Measurements from ENCODE around the gene RBBP9. TPM values are rescaled to one million over a fixed set of nuclear protein-coding genes. Genes with fewer than 3 reads are reported as not detected.

RBBP9 gene
- polyA plus RNA-seq, 1 experiment, result 8.5 TPM

DNA sequence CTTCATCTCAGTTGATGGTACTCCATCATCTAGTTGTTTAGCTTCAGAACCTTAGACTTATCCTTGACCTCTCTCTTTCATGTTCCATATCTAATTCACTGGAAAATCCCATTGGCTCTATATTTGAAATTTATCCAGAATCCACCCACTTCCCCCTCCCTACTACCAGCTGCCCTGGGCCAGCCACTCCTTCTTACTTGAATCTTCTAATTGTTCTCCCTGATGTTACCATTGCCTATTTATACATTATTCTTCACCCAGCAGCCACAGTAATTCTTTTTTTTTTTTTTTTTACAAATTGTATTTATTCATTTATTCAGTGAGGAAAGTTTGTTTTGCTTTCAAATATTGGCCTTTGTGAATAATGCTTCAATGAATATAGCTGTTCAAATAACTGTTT, 18.9 kb upstream of the RBBP9 start:
- no peaks in the 10 kb centered on the region for H3K27me3 ChIP-seq (ENCODE audit: control insufficient read depth, insufficient read depth, low read length)
- CTCF ChIA-PET, result no interaction called here

DNA sequence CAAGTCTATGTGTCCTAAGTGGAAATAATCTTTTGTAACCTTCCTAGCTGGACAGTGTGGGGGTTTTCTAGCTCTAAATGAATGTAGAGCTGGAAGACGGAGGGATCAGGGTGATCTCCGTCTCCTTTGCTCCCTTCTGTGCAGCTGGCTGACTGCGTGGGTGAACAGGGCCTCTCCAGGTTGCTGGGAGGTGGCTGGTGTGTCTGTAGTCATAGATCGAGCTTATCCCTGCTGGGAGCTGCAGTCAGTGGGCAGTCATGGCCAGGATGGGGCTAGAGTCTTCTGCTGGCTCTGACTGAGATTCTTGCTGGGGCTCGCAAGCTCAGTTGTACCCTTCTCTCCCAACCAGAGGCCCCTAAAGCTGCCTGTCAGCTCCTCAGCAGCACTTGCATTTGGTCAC, 17.1 kb upstream of the RBBP9 start:
- peaks cover 3% of the 10 kb centered on the region; the same call in 1 of the 2 replicates for H3K36me3 ChIP-seq (ENCODE audit: control insufficient read depth, insufficient read depth, low read length)
- TF ChIP-seq, protein P1, sequence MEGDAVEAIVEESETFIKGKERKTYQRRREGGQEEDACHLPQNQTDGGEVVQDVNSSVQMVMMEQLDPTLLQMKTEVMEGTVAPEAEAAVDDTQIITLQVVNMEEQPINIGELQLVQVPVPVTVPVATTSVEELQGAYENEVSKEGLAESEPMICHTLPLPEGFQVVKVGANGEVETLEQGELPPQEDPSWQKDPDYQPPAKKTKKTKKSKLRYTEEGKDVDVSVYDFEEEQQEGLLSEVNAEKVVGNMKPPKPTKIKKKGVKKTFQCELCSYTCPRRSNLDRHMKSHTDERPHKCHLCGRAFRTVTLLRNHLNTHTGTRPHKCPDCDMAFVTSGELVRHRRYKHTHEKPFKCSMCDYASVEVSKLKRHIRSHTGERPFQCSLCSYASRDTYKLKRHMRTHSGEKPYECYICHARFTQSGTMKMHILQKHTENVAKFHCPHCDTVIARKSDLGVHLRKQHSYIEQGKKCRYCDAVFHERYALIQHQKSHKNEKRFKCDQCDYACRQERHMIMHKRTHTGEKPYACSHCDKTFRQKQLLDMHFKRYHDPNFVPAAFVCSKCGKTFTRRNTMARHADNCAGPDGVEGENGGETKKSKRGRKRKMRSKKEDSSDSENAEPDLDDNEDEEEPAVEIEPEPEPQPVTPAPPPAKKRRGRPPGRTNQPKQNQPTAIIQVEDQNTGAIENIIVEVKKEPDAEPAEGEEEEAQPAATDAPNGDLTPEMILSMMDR (IDR thresholded peaks at IDR 0.05; ENCODE audit: insufficient read depth, low read depth, low read length), result no peak
- POLR2A ChIA-PET, result no interaction called here

More for the DNA sequence above, 18.9 kb upstream of the RBBP9 start:
- POLR2A ChIA-PET, result interaction anchor here (0.6 to 0.7 kb wide), 2 partner anchors 8 to 10 kb away, joined by 4 to 10 read pairs; partner anchors contain the start of gene SEC23B
- no peak for DNase-seq (ENCODE audit: low read depth)
- Histone ChIP-seq H3K4me3 (ENCODE audit: low read depth, low read length) (no peak overlapping the region), H3K36me3 (ENCODE audit: control insufficient read depth, insufficient read depth, low read length) (peaks cover 3% of the 10 kb centered on the region; the same call in 1 of the 2 replicates)
- TF ChIP-seq, protein P1 (IDR thresholded peaks at IDR 0.05; ENCODE audit: insufficient read depth, low read depth, low read length), result no peak

DNA sequence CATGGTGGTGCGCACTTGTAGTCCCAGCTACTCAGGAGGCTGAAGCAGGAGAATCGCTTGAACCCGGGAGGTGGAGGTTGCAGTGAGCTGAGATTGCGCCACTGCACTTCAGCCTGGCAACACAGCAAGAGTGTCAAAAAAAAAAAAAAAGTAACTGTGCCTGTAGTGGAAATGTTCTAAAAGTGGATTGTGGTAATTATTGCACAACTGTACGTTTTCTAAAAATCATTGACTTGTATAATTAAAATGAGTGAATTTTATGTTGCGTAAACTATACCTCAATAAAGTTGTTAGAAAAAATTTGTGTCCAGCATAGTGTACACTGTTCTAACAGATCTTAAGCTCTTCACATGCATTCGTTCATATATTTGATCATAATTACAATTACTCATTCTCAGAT, 16.2 kb upstream of the RBBP9 start:
- ChIA-PET CTCF (no interaction called here), POLR2A (no interaction called here)
- no peak for DNase-seq (ENCODE audit: low read depth)
- Histone ChIP-seq H3K27me3 (ENCODE audit: control insufficient read depth, insufficient read depth, low read length) (no peaks in the 10 kb centered on the region), H3K36me3 (ENCODE audit: control insufficient read depth, insufficient read depth, low read length) (peaks cover 3% of the 10 kb centered on the region; the same call in 1 of the 2 replicates), H3K4me3 (ENCODE audit: low read depth, low read length) (no peak overlapping the region)
- TF ChIP-seq, protein P1 (IDR thresholded peaks at IDR 0.05; ENCODE audit: insufficient read depth, low read depth, low read length), result no peak

More for the DNA sequence above, 17.1 kb upstream of the RBBP9 start:
- Histone ChIP-seq H3K27me3 (ENCODE audit: control insufficient read depth, insufficient read depth, low read length) (no peaks in the 10 kb centered on the region), H3K4me3 (ENCODE audit: low read depth, low read length) (no peak overlapping the region)
- DNase-seq (ENCODE audit: low read depth), result no peak
- CTCF ChIA-PET, result interaction anchor here (0.6 kb wide), 1 partner anchor 46 kb away, joined by 3 read pairs; no protein-coding TSS in a partner anchor

DNA sequence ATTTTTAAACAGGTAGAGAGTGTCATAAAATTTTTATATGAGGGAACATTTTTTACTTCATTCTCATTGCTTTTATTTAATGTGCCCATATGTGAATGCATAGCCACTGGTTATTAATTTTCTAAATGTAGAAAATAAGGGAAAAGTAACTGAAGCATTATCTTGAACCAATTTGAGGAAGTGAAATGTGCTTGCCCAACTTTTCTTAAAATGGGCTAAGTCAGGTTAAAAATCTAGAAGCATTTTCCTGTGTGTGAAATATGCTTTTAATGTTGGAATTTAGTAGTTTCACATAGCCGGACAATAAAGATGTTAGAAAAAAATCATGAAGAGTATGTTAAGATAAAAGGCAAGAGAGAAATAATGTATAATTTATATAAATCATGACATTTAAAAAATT, 14.5 kb upstream of the RBBP9 start:
- TF ChIP-seq, protein P1 (IDR thresholded peaks at IDR 0.05; ENCODE audit: insufficient read depth, low read depth, low read length), result no peak
- H3K27me3 ChIP-seq (ENCODE audit: control insufficient read depth, insufficient read depth, low read length), result no peaks in the 10 kb centered on the region
- no peak overlapping the region for H3K4me3 ChIP-seq (ENCODE audit: low read depth, low read length)
- peaks cover 3% of the 10 kb centered on the region; the same call in 1 of the 2 replicates for H3K36me3 ChIP-seq (ENCODE audit: control insufficient read depth, insufficient read depth, low read length)
- ChIA-PET POLR2A (no interaction called here), CTCF (no interaction called here)
- DNase-seq (ENCODE audit: low read depth), result no peak

DNA sequence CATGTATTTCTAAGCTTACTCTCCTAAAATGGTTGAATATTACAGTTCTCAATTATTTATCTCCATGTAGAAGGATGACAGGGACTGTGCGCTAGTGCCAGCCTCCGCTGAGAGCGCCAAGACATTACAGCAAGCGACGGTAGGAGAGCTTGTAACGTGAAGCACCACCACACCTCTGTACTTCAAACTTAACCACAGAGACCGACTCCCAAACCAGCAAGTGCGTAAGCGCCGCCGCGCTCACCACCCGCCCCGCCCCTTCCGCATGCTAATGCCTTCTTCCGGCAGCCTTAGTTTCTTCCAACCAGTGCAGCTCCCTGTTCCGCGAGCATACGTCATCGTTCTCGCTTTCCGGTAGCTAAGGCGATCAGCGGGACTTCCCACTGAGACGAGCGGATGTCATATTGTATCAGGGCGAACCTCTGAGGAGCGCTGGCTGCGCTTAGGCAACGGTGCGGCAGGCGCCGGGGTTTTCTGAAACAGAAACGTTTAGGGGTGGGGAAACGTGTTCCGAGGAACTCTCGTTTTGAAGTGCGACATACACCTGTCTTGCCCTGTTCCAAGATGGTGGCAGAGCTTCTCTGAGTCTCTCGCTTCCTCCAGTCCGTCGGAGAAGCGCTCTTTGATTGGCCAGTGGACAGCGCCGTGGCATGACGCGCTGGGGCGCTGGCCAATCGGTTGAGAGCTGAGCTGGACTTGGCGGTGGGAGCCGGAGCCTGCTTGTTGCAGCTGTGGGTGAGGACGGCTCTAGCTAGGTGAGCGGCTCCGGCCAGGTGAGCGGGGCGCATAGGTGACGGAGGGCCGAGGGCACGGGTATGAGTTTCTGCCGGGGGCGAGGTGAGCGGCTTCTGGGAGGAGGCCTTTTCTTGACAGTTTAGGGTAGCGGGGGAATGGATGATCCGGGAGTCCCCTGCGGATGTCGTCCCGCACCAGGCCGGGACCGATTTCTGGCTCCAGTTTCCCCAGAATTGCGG, 10.5 kb upstream of the RBBP9 start, which contains the start of gene SEC23B:
Gene SEC23B, plus strand, starts transcription at position 723 of the 974 bp plus-strand sequence. CDS start 2,896 bp downstream, outside the sequence.
- DNase-seq (ENCODE audit: low read depth), result peak; percentile 90
- H3K27me3 ChIP-seq (ENCODE audit: control insufficient read depth, insufficient read depth, low read length), result no peaks in the 10 kb centered on the region
- H3K36me3 ChIP-seq (ENCODE audit: control insufficient read depth, insufficient read depth, low read length), result no peaks in the 10 kb centered on the region
- ChIA-PET CTCF (interaction anchor here (1.0 to 3.6 kb wide), 3 partner anchors 8 to 32 kb away, joined by 6 to 11 read pairs (median 7); partner anchors contain the start of gene RBBP9), POLR2A (interaction anchor here (0.5 to 1.6 kb wide), 6 partner anchors 9 to 1250 kb away, joined by 3 to 10 read pairs (median 4); partner anchors contain the start of gene RBBP9)
- TF ChIP-seq, protein P1 (IDR thresholded peaks at IDR 0.05; ENCODE audit: insufficient read depth, low read depth, low read length), result no peak
- peak within 1 kb of the TSS; percentile 83 for H3K4me3 ChIP-seq (ENCODE audit: low read depth, low read length)

Measured in BJ (cell line).